SW 1271 (cell line): ENCODE measurements around the gene HADHA.

ENCODE experiments used
- DNase-seq, 2 experiments: peaks; one replicate each; lab custom pipeline; 2025; lab: John Stamatoyannopoulos, UW

Gene HADHA

GRCh38 chr2:26245231-26245732 is 850 bp upstream of the HADHA start:
- DNase-seq, result peak in 1 of 2 experiments; percentile 73

DNA sequence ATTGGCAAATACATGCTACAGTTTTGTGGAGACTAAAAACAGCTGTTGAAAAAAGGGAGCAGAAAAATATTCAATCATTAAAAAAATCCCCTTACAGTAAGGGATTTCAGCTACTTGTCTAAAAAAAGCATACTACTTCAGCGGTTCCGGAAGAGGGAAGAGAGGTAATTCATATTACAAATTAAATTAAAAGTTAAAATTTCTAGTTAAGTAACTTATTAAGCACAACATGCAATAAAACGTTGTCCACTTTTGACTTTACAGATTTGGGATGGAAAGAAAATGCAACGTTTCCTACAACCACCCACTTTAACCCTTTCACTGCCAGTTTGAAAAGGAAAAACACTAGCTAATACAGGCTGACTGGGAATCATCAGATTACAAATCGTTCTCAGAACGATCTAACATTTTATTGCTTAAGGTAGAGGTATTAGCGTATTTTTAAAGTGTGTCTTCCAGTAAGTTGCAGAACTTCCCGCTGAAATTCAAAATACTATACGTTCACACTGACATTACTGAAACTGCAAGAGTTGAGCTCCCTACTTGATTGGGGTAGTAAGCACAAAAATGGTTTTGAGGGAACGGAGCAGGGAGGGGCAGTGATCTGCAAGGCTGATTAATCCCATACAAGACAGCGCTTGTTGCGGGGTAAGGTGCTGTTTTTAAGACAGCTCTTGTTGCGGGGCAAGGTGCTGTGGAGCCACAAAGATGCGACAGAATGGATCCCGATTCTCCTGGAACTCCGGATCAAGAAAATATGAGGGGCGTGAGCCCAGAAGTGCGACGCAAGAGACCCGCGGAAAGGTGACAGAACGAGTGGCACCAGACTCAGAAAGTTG is 743 bp downstream of the HADHA start:
- DNase-seq, result peak in 1 of 2 experiments; percentile 48

DNA sequence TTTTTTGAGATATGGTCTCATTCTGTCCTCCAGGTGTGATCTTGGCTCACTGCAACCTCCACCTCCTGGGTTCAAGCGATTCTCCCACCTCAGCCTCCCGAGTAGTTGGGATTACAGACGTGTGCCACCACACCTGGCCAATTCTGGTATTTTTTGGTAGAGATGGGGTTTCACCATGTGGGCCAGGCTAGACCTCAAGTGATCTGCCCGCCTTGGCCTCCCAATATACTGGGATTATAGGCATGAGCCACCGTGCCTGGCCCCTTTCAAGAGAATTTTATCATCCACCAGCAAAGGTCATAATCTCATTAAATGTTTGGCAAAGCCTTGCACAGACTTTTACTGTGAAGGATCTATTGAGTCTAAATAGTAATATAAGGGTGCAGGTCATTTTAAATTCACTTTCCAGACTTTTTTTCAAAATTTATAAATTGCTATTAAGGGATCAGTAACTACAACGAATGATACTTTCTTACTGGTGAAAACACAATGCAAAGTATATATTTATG is 2.5 kb downstream of the HADHA start:
- no peak for DNase-seq

GRCh38 chr2:26238311-26238958 is 6.0 kb downstream of the HADHA start:
- no peak for DNase-seq

GRCh38 chr2:26237868-26238267 is 6.6 kb downstream of the HADHA start:
- no peak for DNase-seq

GRCh38 chr2:26235089-26235488 is 9.3 kb downstream of the HADHA start:
- DNase-seq, result no peak

DNA sequence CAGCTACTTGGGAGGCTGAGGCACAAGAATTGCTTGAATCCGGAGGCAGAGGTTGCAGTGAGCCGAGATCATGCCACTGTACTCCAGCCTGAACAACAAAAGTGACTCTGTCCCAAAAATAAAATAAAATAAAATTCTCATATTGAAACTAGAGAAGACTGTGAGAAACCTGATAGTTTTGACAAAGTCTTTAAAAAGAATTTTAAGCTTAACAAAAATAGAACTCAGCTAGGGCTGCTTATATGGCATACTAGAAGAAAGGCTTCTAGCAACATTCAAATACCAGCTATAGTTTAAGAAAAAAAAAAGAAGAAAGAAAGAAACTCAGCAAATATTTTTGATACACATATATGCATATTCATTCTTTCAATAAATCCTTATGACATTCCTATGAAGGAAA is 13.6 kb downstream of the HADHA start:
- no peak for DNase-seq

DNA sequence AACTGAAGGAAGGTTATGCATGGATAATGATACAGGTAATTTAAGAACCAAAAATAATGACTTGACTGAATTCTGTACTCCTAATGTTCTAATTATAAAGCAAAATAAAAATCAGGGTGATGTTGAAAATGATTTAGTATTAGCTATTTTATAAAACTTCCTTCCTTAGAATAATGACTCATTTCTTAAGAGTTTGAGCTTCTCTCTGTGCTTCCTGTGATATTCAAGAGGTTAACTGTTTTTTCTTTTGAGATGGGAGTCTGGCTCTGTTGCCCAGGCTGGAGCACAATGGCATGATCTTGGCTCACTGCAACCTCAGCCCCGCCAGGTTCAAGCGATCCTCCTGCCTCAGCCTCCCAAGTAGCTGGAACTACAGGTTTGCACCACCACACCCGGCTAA is 14.8 kb downstream of the HADHA start:
- DNase-seq, result no peak

DNA sequence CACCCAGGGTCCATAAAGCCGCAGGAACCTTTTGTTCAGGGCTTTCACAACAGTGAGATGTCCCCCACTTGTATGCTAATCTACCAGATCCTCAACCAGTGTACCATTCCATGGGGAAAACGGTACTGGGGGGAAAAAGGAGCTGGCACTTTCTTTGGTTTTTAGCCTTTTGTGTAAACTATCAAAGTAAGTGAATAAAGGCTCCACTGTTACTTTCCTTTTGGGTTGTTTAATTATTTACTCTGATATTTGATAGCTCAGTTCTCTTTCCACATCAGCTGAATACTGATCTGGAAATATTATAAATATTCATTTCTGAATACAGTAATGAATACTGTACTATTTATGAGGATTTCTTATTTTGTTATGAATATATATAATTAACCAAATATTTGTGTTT is 20.3 kb downstream of the HADHA start:
- no peak for DNase-seq

GRCh38 chr2:26223018-26223417 is 21.4 kb downstream of the HADHA start:
- DNase-seq, result no peak

DNA sequence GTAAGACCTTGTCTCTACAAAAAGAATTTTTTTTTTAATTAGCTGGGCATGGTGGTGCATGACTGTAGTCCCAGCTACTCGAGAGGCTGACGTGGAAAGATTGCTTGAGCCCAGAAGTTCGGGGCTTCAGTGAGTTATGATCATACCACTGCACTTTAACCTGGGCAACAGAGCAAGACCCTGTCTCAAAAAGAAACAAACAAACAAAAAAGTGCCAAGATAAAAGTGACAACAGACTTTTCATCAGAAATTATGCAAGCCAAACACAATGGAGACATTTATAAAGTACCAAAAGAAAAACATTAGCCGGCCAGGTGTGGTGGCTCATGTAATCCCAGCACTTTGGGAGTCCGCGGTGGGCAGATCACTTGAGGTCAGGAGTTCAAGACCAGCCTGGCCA is 26.7 kb downstream of the HADHA start:
- DNase-seq, result no peak

DNA sequence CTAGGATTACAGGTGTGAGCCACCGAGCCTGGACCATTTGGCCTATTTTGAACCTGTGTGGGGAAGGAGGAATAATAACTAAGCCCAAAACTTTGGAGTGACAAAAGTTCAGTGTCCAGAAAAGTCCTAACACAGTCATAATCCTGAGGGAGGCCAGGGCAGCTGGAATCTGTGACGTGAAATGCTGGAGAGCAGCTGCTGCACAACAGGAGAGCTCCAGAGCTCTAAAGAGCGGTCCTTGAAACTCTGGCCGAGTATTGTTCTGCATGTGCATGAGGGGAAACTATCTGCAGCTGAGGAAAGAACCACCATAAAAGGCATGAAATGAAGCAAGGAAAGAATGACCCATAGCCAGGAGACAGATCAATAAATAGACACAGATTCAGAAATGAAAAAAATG is 27.8 kb downstream of the HADHA start:
- no peak for DNase-seq

DNA sequence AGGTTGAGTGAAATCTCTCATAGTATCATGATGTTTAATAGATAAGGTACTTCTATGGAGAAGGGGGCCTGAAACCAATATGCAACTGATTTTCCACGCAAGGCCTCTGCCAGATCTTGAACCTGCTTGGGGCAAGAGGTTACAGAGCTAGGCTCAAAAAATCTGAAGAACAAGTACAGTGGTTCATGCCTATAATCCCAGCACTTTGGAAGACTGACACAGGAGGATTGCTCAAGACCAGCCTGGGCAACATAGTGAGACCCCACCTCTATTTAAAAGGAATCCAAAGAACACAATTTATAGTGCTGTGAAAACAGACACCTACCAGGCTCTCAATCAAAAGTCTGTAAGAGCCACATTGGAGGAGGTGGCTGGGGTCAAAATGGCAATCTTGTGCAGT is 28.6 kb downstream of the HADHA start:
- no peak for DNase-seq

DNA sequence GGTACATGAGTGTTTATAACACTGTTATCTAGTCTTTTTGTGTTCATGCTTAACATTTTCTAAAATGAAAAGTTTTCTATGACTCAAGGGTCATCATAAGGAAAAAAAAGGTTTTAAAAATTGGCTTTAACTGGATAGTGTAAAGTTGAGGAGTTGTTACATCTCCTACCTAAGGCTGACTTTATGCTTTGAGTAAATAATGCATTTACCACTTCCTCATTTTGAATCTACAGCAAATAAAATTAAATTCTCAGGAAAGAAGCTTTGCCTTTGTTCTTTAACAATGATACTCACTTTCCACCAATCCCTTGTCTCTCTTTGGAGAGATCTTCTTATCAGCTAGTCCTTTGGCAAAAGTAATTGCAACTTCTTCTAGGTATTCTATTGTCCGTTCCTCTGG is 29.7 kb downstream of the HADHA start:
- no peak for DNase-seq

DNA sequence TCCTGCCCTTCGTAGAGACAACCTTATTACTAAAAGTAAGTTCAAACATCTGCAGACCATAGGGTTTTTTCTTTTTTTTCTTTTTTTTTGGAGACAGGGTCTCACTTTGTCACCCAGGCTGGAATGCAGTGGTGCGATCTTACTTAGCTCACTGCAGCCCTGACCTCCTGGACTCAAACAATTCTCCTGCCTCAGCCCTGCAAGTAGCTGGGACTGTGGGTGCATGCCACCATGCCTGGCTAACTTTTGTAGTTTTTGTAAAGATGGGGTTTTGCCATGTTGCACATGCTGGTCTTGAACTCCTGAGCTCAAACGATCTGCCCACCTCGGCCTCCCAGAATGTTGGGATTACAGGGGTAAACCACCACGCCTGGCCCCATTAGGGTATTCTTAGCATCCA is 32.4 kb downstream of the HADHA start:
- DNase-seq, result no peak

DNA sequence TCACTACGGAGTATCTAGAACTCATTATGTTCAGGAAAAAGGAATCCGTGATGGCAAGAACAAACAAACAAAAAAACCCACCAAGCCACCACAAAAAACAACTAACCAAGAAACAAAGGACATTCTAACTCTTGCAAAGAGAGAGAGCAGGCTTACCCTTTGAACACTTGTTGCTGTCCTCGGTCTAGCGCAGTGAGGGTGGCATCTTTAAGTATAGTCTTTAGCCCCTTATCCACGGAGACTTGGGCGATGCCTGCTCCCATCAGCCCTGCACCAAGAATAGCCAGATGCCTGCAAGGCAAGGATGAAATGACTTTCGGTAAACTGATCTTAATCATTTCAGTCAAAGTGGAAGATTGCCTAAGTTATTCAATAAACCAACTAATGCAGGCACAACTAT is 40.5 kb downstream of the HADHA start:
- no peak for DNase-seq

GRCh38 chr2:26202981-26203490 is 41.4 kb downstream of the HADHA start:
- no peak for DNase-seq

GRCh38 chr2:26197516-26197915 is 46.9 kb downstream of the HADHA start:
- no peak for DNase-seq

DNA sequence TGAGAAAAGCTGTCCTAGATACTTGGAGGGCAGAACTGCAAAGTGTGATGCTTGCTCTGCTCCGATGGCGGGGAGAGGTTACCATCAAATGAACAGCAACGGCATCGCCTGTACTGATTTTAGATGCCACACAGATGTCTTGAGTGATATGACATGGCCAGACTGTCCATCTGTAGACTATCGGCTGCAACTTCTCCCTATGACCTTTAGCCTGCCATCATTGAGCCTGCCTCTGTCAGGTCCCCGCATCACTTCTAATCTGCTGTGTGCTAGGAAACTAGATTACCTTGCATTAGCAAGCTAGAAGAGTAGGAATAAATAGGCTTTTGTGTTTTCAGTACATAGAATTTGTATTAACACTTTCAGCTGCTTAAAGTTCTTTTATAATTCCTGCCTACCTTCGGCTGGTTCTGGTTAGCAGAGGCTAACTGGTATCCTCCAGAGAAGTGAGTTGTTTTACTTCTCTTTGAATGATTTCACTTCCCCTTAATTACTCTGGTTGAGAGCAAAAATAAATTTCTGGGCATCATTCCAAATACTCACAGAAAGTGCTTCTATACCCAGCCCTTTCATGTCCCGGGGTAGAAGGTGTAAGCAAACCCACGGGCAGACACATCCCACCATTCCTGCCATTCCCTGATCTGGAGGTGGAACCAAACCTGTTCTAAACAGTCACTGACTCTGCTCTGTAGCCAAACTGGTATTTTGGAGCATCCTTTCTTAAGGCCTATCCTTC is 47.6 kb downstream of the HADHA start:
- no peak for DNase-seq

GRCh38 chr2:26195040-26195984 is 49.1 kb downstream of the HADHA start:
- DNase-seq, result no peak

- DNase-seq, result no peak
These were observed 50.7 kb downstream of the HADHA start for GRCh38 chr2:26193578-26194231.
